GM18502 (cell line): ENCODE results near the gene CNTNAP2.
"Not testable (repeated sequence)": the region's sequence is repeated elsewhere in the genome, so short reads cannot be mapped to it uniquely, and the experiment has no call there.

ENCODE experiments used
- ATAC-seq: cut with Tn5 transposase; IDR thresholded peaks from one replicate; pipeline ENCODE4 v1.9.1; 2021; ENCODE audit warnings: mild to moderate bottlenecking; ENCODE audit not compliant: unreplicated experiment, poor library complexity

Gene CNTNAP2

DNA sequence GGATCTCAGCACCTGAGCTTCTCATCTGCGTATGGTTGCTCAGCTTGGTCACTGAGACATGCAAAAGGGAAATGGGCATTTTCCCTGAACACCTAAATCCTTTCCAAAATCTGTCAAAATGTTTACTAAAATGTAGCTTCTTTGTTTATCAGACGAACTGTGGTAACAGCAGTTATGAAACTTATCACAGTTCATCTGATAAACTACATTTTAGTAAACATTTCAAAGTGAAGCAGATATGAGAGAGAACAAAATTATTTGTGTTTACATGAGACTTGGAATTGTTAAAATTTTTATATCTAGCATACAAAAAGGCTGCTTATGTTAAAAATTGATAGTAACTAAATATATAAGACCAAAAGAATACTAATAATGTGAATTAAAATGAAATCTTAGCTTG lies 1900.5 kb downstream of the CNTNAP2 start:
- ATAC-seq, result no peak

DNA sequence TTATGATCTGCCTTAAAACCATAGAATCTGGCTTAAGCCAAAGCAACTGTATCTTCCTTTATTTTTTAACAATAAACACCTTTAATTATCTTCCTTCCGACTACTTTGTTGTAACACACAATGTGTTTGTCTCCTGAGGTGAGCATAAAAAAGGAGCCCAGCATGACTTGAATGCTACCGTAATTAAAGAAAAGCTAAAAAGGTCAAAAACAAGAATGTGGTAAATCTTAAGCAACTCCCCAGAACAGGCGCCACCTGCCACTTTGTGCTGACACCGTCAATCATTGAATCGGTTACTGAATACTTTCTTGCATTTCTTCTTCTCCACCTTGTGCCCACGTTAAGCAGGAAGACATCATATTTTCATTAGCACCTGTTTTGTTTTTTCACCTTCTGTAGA lies 1904.1 kb downstream of the CNTNAP2 start:
- ATAC-seq, result no peak

DNA sequence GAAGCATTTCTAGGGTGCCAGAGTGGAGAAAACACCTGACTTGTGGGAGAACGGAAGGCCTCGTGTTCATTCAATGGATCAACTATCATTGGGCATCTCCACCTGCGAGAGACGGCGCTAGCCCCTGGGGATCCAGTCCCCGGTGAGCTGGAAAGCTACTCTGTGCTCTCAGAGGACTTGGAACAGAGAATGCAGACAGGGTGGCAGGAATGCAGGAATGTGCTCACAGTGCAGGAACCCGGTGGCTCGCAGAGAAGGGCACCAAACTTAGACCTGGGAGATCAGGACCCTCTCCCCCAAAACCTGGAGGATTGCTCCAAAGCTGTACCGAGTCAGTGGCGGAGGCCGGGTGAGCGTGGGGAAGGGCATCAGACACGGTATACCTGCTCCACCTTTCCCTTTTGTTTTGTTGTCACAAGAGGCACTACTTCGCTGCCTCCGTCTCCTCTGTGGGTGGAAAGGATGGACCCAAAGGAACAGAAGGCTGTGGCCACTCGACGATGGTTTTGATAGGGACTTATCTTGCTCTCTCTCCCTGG lies 1905.0 kb downstream of the CNTNAP2 start:
- no peak for ATAC-seq

- ATAC-seq, result no peak
Observed at GRCh38 chr7:148022832-148023231, 1906.2 kb downstream of the CNTNAP2 start.

DNA sequence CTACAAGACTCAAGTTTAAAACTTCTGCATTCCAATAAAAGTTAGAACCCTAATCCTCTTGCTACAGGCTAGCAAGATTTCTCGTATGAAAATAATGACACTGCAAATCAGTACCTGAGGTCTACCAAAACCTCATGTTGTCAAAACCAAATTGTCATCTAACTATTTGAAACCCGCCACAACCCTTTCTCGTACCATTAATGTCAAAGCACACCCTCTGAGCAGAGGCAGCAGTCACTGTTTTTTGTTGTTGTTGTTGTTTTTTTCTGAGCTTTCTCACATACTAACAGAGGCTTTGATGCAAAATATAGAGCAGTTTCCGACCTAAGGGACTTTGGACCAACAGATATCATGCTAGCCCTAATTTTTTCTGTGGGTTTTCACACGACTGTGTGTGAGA lies 1910.1 kb downstream of the CNTNAP2 start:
- no peak for ATAC-seq

DNA sequence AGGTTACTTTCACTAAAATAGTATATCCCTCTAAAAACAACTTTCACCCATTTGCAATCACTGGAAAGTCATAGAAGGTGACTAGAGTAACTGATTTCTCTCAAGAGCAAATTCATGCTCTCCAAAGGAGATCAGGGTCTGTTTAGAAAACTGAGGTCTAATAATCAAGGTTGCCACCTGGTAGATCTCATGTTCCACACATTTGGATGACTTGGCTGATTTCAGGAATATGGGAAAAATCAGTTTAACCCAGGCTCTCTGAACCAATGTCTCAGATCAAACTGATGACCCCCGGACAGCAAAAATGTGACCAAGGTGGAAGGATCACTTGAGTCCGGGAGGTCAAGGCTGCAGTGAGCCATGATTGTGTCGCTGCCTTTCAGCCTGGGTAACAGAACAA lies 1911.6 kb downstream of the CNTNAP2 start:
- no peak for ATAC-seq

GRCh38 chr7:148031019-148031418 lies 1914.4 kb downstream of the CNTNAP2 start:
- no peak for ATAC-seq

- no peak for ATAC-seq
Observed at GRCh38 chr7:148031811-148032210, 1915.2 kb downstream of the CNTNAP2 start.

DNA sequence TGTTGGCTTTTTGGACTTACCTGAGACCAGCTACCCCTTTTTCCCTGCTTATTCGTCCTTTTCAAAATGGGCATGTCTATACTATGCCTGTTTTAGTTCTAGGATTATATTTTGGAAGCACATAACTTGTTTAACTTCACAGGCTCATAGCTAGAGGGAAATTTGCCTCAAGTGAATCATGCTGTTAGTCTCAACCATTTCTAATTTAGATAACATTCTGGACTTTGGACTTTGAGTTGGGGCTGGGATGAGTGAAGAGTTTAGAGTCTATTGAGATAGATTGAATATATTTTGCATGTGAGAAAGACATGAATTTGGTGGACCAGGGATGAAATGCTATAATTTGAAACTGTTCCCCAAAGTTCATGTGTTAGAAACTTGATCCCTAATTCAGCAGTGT lies 1919.3 kb downstream of the CNTNAP2 start:
- no peak for ATAC-seq

DNA sequence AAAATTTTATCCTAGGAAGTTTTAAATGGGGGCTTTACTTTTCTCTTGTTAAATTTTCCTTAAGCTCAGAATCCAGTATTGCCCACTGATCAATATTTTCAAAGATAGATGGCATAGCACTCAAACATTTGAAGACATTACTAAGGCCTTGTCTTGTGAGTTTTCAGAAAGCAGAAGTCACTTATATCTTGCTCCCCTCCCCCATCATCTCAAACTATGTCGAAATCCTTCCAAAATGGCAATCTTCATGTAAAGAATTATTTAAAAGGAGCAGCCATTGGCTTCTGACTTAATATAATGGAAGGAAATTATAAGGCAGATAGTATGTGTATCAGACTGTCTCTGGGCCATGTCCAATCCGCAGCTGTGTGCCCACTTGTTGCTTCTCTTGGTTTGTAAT lies 1920.4 kb downstream of the CNTNAP2 start:
- no peak for ATAC-seq

DNA sequence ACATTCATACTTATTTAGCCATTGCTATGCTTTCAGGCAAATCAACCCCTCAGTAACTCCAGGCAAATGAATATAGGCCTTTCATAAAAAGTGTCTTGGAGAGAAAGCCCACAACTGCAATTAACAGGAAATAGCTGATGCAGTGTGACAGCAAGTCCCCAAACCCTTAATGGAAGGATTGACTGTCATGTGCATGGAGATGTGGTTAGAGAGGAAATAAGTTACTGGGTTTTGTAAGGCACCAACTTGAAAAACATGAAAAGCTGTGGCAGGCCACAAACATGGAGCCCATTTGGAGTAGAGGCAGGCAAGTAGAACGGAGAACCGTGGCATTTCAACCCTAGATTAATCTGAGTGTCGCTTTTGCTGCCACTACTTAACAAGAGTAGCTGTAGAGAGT lies 1924.6 kb downstream of the CNTNAP2 start:
- no peak for ATAC-seq

DNA sequence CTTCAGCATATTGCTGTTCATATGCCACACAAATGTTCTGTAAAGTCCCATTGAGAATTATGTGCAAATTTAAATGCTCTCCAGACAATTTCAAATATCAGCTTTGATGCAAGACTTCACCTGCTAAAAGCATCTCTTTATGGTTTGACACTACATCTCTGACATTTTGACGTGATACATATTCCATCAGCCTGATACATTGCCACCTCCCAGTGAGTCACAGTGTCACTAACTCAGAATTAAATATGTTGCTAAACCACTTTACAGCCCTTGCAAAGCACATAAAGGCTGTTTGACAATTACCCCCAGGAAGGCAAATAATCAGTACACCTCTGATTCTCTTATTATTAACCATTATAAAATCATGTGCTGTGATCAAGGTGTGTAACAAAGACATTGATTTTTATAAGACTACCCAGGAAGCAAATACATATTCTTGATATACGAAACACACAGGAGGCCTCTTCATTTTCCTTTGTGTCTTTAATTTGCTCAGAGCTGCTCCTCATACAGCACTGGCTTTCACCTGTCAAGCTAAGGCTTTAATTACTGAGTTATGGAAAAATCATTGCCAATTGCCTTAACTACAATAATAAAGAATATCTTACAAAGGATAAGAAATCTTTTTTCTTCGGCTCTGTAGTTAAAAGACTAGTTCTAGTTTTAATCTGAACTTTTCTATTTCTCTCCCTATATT lies 1926.5 kb downstream of the CNTNAP2 start:
- ATAC-seq, result no peak

- no peak for ATAC-seq
Observed at GRCh38 chr7:148044173-148044572, 1927.6 kb downstream of the CNTNAP2 start.

DNA sequence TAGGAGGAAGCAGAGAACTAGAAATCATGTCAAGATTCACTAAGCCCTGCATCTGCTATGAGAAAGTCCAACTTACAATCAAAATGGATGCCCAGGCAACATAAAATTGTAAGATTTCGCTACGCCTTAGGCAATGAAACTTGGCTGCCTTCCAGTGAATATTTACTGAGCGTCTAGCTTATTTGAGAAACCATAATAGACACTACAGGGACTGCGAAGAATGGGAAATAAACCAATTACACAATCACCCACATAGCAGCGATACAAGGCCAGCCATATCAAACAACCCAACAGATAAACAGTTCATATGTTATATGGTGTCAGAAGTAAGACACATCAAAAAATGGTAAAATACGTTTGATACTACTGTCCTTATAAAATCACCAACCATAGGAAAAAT lies 1928.9 kb downstream of the CNTNAP2 start:
- no peak for ATAC-seq

GRCh38 chr7:148049068-148049467 lies 1932.5 kb downstream of the CNTNAP2 start:
- ATAC-seq, result no peak

DNA sequence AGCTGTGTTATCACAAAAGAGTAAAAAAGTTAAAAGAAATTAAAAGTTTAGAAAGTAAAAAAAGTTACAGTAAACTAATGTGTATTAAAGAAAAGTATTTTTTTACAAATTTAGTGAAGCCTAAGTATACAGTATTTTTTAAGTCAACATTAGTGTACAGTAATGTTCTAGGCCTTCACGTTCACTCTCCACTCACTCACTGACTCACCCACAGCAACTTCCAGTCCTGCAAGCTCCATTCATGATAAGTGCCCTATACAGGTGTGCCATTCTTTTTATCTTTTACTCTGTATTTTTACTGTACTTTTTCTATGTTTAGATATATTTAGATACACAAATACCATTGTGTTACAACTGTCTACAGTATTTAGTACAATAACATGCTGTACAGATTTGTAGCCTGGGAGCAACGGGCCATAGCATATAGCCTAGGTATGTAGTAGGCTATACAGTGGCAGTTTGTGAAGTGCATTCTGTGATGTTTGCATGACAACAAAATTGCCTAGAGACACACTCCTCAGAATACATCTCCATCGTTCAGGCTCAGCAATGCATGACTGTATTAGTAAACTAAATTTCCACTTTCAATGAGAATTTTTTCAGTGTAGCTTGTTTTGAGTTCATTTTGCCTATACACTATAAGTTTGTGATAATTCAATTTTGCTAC lies 1934.0 kb downstream of the CNTNAP2 start:
- no peak for ATAC-seq

DNA sequence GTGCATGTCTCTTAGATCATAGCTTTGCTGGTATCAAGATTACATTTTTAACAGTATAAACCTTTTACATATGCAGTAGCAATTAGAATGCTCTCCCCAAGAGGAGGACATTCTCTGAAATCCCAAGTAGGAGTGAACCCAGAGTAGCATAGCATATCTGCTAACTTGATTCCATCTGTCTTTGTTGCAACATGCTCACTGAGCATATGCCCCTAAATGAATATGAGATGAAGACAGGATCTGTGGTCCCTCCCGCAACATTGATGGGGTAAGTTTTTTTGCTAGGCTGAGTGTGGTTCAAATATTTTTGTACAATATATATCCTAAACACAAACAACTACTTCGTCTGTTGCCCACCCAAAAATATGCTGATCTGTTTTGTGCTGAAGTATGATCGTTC lies 1939.8 kb downstream of the CNTNAP2 start:
- no peak for ATAC-seq

GRCh38 chr7:148058092-148058491 lies 1941.5 kb downstream of the CNTNAP2 start:
- no peak for ATAC-seq

DNA sequence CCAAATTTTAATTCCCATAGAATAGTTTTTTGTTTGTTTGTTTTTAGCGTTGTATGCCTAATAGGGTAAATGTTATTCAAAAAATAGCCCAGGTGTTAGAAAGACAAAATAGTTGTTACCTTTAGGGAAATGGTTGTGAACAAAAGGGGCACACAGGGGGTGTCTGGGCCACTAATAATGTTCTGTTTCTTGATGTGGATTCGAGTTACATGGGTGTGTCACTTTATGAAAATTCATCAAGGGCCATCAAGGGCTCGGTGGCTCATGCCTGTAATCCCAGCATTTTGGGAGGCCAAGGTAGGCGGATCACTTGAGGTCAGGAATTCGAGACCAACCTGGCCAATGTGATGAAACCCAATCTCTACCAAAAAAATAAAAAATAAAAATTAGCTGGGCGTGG lies 1942.2 kb downstream of the CNTNAP2 start:
- no peak for ATAC-seq

- no peak for ATAC-seq
Observed at GRCh38 chr7:148060724-148061123, 1944.1 kb downstream of the CNTNAP2 start.

DNA sequence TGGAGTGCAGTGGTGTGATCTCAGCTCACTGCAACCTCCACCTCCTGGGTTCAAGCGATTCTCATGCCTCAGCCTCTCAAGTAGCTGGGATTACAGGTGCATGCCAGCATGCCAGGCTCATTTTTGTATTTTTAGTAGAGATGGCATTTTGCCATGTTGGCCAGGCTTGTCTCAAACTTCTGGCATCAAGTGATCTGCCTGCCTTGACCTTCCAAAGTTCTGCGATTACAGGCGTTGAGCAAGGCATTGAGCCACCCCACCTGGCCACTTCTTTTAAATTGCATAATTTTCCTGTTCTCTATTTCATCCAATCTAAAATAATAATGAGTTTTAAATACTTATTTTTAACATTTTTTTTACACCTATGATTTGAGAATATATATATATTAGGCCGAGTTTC lies 1961.5 kb downstream of the CNTNAP2 start:
- not testable (repeated sequence) for ATAC-seq
